Stimulated activated CD4-positive, alpha-beta T cell treated with anti-CD3 and anti-CD28 coated beads, Interleukin-1b, Interleukin-23, amount 100 ng/mL, for 4 hours (primary cell): ENCODE results near the gene CDK17.
"Not testable (repeated sequence)": the region's sequence is repeated elsewhere in the genome, so short reads cannot be mapped to it uniquely, and the experiment has no call there.

Experiments
- DNase-seq, 2 donors: peaks; one replicate each; pipeline ENCODE4 v3.0.0-alpha.2; 2020; ENCODE audit warnings: low read depth in 2 of 2

Gene CDK17

GRCh38 chr12:96354326-96354725 lies 45.9 kb downstream of the CDK17 start:
- no peak for DNase-seq

GRCh38 chr12:96352161-96352835 lies 47.9 kb downstream of the CDK17 start:
- DNase-seq: no peak

DNA sequence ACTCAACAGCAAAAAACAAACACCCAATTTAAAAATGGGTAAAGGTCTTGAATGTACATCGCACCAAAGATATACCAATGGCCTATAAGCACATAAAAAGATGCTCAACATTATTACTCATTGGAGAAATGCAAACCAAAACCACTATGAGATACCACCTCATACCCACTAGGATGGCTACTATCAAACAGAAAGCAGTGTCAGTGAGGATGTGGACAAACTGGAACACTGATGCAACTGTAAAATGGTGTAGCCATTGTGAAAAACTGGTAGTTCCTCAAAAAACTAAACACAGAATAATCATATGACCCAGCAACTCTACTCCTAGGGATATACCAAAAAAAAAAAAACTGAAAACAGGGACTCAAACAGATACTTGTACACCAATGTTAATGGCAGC lies 49.3 kb downstream of the CDK17 start:
- no peak for DNase-seq

GRCh38 chr12:96347130-96347699 lies 53.0 kb downstream of the CDK17 start:
- no peak for DNase-seq

DNA sequence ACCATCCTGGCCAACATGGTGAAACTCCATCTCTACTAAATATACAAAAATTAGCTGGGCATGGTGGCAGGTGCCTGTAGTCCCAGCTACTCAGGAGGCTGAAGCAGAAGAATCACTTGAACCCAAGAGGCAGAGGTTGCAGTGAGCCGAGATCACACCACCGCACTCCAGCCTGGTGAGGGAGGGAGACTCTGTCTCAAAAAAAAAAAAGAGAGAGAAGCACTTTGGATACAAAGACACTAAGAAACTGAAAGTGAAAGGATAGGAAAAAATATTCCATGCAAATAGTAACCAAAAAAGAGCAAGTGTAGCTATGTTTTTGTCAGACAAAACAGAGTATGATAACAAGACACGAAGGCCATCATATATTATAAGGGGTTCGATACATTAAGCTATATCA lies 53.5 kb downstream of the CDK17 start:
- not testable (repeated sequence) for DNase-seq

DNA sequence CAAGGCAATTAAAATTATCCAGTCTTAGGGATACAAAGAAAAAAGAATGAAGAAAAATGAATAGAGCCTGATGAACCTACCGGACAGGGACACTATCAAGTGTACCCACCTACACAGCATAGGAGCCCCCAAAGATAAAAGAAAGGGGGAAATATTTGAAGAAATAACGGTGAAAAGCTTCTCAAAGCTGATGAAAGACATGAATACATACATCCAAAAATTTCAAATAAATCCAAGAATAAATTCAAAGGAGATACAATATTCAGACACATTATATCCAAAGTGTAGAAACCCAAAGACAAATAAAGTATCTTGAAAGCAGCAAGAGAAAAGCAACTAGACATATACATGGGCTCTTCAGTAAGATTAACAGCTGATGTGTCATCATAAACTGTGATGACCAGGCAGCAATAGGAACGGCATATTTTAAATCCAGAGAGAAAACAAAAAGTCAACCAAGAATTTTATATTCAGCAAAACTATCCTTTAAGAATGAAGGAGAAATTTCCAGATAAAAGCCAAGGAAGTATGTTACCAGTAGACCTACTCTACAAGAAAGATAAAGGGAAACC lies 56.0 kb downstream of the CDK17 start:
- no peak for DNase-seq

DNA sequence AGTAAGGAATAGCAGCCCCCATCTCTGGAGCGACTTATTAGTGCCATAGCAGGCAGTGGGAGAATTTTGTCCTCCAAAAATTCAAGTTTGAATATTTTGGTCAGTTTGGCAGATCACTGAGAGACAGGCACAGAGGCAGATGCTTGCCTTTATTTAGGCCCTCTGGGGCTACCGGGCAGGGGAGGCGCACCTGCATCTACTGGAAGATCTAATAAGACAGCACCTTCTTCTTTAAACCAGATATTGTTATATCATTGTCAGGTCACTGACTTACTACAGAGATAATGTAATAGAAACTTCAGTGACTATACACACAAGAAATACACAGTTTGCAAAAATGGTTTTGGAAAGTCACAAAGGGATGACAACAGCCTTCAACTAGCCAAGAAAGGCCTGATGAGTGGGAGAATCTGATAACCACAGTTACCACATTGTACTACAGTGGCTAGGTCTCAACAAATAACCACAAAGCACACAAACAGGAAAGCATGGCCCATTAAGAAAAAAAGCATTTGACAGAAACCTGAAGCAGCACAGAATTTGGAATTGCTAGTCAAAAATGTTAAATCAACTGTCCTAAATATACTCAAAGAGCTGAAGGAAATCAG lies 56.8 kb downstream of the CDK17 start:
- DNase-seq: no peak

DNA sequence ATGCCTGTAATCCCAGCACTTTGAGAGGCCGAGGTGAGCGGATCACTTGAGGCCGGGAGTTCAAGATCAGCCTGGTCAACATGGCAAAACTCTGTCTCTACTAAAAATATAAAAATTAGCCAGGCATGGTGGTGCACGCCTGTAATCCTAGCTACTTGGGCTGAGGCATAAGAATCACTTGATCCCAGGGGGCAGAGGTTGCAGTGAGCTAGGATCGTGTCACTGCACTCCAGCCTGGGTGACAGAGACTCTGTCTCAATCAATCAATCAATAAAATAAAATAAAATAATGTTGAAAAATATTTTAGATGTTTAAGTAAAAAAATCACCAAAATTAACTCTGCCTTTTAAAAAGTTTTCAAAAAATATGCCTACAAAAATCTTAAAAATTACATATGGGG lies 60.6 kb downstream of the CDK17 start:
- DNase-seq: not testable (repeated sequence)

DNA sequence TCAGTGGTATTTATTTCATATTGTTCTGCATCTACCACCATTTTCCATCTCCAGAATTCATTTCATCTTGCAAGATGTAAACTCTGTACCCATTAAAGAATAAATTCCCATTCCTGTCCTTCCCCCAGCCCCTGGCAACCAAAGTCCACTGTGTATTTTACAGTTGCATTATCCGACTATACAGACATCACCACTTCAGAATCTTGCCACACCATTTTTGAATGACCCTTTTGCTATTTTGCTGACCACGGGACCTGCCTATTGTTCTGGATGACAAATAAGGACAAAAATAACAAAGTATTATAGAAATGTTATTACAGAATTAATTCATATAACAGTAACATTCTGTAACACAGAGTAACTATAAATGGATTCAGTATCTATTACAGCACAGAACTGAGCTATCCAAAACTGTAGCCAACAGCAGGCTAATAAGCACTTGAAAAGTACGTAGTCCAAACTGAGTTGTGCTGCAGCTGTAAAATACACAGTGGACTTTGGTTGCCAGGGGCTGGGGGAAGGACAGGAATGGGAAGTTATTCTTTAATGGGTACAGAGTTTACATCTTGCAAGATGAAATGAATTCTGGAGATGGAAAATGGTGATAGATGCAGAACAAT lies 61.3 kb downstream of the CDK17 start:
- DNase-seq: no peak

- no peak for DNase-seq
These were observed 62.3 kb downstream of the CDK17 start for GRCh38 chr12:96337953-96338352.

DNA sequence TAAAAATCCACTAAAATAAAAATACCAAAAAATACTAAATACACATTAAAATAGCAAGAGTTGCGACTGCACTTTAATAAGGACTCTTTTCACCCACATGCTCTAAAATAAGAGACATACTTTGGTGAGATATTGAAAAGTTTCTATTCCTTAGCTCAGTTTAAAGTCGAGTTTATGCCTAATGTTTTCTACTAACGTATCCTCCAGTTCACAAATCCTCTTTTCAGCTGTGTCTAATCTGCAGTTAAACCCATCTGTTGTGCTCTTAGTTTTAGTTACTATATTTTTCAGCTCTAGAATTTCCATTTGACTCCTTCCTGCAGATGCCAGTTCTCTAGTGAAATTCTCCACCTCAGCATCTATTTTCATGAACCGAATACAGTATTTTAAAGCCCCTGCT lies 63.8 kb downstream of the CDK17 start:
- DNase-seq: no peak

DNA sequence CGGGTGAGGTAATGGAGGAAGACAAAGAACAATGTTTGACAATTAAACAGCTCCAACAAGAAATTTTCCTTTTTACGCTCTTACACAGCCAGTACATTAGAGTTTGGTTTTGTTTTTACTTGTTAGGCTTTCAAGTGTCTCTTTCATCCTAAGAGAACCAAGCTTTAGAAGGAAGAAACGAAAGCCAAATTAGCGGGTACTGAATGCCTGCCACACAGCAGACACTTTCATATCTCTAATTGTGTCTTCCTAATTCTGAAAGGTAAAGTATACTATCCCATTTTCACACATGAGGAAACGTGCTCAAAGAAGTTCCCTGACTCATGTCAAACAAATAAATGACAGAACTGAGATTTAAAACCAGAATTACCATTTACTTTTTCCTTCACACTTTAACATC lies 65.0 kb downstream of the CDK17 start:
- no peak for DNase-seq

GRCh38 chr12:96334502-96334901 lies 65.7 kb downstream of the CDK17 start:
- no peak for DNase-seq

DNA sequence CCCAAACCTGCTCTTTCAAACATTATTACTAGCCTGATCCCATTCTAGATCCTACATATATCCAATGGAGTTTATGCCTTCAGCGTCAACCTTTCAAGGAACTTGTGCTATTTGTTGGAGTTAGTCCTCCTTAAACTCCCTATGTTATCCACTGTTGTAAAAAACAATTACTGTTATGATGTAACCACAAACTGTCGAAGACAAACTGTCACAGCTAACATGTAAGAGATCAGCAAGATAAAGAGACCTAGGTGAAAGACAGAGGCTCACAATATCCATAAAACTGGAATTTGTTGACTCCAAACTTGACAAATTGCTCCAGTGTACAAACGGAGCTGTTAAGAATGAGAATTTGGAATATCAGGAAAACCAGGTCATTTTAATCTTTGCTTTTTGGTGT lies 70.7 kb downstream of the CDK17 start:
- DNase-seq: no peak

DNA sequence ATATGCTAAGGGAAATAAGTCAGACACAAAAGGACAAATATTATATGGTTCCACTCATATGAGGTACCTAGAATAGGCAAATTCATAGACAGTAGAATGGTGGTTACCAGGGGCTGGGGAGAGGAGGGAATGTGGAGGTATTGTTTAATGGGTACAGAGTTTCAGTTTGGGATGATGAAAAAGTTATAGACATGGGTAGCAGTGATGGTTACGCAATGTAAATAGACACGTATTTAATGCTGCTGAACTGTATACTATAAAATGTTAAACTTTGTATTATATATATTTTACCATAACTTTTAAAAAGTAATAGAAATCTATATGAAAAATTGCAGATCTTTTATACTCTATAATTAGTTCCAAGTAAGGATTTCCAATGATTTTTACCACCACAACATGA lies 71.2 kb downstream of the CDK17 start:
- no peak for DNase-seq

- DNase-seq: no peak
These were observed 72.3 kb downstream of the CDK17 start for GRCh38 chr12:96327889-96328288.

DNA sequence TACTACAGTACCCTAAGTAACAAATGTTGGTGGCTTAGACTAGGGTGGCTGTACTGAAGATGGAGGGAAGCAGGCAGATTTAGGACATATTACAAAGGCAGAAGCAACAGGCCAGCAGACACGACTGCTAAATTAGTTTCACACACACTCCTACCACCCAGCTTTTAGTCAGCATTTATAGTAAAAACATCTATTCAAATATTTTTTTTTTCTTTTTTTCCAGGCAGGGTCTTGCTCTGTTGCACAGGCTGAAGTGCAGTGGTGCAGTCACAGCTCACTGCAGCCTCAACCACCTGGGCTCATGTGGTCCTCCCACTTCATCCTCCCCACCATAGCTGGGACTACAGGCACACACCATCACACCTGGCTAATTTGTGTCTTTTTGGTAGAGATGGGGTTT lies 72.9 kb downstream of the CDK17 start:
- DNase-seq: no peak

GRCh38 chr12:96326628-96327227 lies 73.5 kb downstream of the CDK17 start:
- DNase-seq: no peak

GRCh38 chr12:96323906-96324305 lies 76.3 kb downstream of the CDK17 start:
- DNase-seq: no peak

DNA sequence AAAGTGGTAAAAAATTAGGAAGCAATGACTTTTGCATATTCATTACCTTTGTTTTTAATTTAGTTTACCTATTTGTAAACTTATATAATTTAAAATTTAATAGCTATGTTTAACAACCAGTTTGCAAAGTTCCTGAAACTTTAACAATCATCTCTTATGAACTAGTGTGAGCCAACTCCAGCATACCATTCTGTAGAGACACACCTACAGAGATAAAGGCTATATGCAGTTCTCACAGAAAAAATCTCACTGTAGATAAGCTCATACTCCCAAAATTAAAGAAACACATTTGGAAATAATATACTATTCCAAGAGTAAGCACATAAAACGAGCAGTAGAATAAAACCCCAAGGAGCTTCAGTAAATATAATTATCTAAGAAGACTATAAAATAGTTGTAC lies 77.5 kb downstream of the CDK17 start:
- DNase-seq: no peak

- DNase-seq: no peak
These were observed 78.3 kb downstream of the CDK17 start for GRCh38 chr12:96321941-96322340.

- DNase-seq: not testable (repeated sequence)
These were observed 82.4 kb downstream of the CDK17 start for GRCh38 chr12:96317801-96318200.
